ENCODE data around the gene CFAP210.

CFAP210 gene, protein sequence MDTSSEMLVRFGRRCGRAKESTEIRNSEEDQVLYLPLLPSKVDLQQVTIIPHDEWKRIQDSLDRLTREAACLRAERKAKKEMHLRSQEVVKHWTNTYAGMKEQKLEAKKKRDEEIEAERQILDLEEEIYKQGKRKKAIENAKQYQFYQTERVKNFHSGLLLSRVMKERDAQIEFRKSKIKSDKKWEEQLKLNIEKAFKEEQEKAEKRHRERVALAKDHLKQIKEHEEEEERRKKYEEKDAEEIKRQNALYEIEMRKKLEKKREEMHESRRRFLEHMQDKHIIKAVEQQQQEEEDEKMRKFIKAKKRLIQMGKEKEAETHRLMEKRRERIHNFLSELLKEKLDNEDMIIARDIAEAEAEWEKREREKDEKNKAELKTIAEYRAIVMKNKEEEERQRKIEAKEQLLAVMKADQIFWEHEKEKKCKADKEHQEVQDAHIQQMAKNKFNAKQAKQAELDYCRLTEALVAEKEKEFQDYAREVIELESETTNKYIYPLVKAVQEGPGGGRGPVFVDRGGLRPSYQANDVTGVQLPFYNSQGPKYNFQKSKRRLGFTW

DNA sequence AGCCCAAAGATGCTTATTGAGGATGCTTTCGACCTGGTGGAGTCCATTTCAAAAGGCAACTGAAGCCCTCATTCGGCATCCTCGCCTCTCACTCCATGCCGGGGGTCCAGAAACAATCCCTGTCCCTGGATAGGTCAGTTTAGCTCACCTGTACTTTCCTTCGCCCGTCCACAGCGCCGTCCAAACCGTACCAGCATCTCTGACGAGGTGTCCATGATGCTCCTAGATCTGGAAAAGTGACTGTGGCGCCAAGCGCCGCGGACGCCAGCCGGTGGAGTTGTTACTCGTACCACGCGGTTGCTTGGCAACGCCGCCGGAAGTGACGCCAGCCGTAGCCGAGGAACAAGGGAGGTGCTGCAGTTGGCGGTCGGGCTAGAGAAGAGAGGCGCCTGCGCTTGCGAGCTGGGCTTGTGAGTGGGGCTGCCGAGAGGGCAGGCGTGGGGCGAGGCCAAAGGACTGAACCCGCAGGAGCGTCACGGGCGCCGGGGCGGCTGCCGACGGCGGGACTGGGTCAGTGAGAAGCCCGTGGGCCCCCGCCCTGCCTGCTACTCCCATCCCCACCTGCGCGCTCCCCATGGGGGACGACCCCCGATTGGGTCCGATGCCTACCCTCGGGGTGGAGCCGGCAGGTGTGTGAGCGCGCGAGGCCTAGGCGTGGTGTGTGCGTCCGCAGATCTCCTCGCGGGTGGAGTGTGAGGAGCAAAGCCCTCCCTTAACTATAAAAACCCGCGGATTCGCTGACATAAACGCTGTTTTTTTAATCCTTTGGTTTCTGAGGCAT, at the start of gene CFAP210, which contains the start of gene PHOSPHO2:
TSS of gene CFAP210 (minus strand) at position 293 of the 781 bp plus-strand sequence. CDS start at position 215, 78 bp downstream.
TSS of gene PHOSPHO2 (plus strand) at position 357 of the 781 bp plus-strand sequence. CDS start 6,503 bp downstream, outside the sequence.
- DNase-seq: peak; percentile 78 to 94 (median 88)

DNA sequence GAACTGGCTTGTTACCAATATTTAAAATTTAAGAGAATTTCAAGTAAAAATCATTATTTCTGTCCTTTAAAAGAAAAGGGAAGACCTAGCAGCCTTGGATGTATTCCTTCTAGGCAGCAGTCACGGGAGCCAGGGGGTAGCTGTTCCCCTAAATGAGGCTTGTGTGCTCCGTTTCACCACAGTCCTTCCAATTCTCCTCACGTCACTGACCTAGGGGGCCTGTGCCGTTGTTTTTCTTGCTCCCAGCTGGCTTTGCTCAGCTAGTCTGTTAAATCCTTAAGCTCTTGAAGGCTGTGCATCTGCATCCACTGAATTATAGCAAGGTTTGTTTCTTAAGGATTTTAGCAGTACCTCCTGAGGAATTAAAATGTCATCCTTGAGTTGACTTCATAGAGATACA, 49.3 kb upstream of the CFAP210 start:
- DNase-seq: no peak

DNA sequence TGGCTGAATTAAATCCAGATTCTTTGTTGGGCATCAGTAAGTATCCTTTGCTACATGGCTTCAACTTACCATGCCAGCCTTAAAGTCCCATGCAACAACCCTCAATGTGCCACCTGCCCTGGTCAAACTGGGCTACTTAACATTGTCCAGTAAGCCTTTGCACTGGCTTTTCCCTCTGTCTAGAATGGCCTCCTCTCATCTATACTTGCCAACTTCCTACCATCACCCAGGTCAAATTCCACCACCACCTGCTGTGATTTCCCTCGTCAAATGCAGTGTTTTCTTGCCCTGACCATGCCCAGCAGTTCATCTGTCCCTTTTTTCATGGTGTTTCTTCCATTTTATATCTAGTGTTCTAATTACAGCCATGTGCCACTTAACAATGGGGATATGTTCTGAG, 45.1 kb upstream of the CFAP210 start:
- no peak for DNase-seq

DNA sequence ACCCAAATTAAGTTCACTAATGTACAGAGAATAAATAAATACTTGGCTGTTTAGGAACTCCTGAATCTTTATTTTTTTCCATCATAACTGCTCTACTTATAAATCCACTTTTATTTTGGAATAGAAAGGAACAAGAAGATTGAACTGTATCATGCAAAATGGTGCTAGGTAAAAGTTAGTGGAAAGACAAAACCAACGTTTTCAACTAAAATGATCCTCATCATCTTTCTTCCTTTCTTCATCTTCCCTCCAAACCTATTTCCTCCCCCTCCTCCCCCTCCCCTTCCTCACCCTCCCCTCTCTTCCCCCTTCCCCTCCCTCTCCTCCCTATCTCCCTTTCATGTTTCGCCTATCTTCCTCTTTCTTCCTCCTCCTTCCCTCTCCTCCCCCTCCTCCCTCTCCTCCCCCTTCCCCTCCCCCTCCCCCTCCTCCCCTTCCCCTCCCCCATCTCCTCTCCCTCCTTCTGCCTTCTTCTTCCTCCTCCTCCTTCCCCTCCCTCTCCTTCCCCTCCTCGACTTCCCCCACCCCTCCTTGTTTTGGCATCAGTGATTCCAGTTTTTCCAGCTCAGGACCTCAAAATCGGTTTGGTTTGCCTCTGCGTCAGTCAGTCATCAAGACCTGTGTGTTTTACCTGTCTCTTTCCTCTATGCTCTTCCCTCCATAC, 44.5 kb upstream of the CFAP210 start:
- no peak for DNase-seq

DNA sequence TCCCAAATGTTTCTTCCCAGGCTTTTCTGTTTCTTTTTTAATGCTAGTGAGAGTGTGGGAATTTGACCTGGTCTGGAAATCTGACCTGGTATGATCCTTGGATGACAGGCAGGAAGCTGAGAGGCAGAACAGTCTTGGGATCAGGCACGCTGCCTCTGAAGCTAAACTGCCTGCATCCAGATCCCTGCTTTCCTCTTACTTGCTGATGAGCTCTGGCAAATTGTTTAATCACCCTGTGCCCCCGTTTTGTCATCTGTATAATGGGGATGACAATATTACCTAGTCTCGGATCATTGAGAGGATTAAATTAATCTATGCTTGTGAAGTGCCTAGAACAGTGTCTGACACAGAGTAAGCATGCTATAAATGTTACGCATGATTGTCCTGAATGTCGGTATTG, 42.7 kb upstream of the CFAP210 start:
- no peak for DNase-seq

DNA sequence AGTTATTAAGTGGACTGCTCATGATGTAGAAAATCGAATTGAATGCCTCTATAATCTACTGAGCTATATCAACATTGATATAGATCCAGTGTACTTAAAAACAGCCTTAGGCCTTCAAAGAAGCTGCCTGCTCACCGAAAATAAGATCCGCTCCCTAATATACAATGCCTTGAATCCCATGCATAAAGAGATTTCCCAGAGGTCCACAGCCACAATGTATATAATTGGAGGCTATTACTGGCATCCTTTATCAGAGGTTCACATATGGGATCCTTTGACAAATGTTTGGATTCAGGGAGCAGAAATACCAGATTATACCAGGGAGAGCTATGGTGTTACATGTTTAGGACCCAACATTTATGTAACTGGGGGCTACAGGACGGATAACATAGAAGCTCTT, 41.4 kb upstream of the CFAP210 start:
- DNase-seq: no peak

DNA sequence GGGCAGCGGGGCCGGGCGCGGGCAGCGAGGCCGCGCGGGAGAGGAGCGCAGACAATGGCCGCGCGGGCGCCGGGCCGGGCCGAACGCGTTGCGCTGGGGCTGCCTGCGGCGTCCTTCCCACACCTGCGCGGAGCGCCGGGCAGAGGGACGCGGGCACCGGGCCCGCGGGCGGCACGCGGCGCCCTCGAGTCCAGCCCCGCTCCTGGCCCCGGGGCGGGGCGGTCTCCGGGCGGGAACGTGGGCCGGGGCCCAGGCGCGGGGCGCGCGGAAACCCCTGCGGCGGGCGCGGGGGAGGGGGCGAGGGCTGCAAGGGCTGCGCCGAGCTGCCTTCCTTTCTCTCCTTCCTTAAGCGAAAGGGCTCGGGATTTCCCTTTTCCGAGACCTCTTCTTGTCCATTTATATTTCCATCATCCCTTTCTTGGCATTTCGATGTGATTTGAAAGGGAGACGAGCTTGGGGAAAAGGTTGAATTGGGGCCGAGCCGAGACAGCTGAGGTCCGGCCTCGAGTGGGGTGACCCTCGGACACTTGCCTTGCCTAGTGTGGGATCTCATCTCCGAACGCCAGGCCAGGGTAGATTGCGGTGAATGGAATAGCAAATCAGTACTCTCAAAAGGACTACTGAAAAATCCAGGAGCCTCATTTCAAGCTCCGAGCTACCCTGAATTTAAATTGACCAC, 40.1 kb upstream of the CFAP210 start:
- peak; percentile 18 to 58 (median 41) for DNase-seq

DNA sequence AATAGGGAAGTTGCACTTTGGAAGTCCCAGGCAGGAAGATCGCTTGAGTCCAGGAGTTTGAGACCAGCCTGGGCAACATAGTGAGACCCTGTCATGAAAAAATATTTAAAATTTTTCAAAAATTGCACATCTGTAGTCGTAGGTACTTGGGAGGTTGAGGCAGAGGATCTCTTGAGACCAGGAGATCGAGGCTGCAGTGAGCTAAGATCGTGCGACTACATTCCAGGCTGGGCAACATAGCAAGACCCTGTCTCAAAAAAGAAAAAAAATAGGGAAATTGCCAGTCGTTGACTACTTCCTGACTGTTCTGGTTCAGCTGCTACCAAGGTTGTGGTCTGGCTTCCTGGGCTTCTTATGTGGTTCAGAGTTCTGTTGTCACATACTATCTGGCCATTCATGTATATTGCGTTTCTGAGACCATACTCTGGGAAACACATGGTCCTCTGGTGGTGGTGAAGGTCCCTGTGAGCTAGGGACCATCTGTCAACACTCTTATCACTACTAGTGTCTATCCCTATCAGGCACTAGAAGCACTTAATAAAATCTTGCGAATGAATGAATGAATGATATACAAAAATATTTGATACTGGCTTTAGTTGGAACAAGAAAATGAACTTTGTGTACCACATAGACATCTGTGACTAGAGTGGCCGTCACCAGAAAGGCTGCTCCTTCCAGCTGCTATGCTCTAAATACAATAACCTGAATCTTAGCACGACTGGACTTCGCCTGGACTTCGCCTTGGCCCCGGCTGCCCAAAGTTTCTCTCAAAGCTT, 38.6 kb upstream of the CFAP210 start:
- DNase-seq: no peak

DNA sequence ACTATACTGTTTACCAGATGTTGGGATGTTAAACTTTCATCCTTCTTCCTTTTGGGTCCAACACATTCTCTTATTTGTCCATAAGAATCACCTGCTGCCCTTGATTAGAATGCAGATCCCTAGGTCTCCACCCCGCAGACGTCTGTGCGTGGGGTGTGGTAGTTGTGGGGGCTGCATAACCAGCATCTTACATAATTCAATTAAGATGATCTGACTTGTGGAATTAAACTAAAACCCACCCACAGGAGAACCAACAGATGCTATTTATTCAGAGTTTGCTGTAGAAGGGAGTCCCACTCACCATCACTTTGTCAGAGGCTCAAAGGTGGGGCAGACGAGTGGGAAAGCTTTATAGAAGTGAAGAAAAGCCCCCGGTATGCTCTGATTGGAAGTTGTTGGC, 37.9 kb upstream of the CFAP210 start:
- DNase-seq: no peak

DNA sequence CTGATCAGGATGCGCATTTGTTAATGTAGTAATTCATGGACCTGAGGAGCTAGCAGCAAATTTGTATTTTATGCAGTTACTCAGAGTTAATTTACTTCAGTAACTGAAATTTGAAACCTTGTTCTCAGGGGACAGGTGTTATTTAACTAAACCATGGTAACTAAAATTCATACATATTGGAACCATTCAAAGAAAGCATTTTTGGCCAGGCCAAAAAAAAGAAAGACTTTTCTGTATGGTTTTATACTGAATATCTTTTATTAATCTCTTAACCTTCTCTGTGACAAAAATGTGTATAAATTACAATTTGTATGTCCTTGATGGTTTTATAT, 35.0 kb upstream of the CFAP210 start:
- DNase-seq: no peak

DNA sequence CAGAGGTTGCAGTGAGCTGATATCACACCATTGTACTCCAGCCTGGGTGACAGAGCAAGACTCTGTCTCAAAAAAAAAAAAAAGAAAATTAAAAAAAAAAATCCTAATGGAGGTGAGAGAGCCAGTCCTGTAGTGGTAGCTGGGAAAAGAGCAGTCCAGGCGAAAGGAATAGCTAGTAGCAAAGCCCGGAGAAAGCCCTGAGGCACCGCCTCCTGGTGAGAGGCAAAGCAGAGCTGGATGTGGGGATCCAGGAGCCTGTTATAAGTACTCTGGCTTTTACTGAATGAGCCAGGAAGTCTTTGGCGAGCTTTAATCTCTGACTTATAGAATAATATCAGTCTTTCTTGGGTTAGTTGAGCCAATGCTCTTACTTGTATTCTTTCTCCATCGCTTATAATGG, 32.9 kb upstream of the CFAP210 start:
- DNase-seq: no peak

DNA sequence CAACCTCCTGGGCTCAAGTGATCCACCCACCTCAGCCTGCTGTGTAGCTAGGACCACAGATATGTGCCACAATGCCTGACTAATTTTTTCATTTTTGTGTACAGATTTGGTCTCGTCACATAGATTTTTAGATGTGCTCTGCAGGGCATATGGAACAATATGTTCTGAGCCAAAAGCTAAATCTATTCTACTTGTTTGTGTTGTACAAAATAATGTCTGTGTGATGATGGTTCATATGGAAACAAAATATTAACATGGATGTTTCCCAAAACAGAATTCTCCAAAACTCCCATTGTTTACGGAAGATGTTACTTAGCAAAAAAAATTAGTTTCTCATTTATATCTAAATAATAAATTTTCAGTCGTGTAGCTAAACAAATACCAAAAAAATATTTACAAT, 26.8 kb upstream of the CFAP210 start:
- no peak for DNase-seq

DNA sequence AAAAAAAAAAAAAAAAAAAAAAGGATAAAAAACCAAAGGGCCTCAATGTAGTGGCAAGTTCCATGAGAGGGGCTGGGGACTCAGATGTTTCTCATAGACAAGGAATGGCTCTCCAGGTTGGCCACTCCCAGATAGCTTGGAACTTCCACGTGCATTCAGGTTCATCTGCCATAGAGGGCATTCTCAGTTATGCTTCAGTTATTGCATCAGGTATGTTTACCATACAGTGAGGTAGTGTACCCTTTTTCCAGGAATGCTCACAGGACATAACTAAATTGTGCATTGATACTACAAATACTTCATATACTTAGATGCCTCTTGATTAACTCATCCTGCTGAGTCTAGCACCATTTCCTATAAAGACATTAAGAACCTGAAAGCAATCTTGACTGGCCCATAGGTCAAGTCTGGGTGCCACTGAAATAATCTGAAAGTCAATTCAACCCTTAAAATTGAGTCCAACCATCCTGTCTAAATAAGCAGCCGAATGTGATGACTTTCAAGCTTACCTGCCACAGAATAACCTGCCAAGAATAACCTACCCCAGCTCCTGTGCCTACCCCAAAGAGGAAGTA, 24.8 kb upstream of the CFAP210 start:
- no peak for DNase-seq

DNA sequence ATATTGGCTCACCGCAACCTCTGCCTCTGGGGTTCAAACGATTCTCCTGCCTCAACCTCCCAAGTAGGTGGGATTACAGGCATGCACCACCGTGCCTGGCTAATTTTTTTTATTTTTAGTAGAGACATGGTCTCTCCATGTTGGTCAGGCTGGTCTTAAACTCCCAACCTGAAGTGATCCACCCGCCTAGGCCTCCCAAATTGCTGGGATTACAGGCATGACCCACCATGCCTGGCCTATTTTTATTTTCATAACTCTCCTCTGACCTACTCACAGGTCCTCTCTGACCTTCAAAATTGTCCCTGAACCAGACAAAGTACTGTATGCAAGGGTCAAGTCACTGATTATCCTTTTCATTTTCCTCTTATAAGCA, 23.5 kb upstream of the CFAP210 start:
- no peak for DNase-seq

DNA sequence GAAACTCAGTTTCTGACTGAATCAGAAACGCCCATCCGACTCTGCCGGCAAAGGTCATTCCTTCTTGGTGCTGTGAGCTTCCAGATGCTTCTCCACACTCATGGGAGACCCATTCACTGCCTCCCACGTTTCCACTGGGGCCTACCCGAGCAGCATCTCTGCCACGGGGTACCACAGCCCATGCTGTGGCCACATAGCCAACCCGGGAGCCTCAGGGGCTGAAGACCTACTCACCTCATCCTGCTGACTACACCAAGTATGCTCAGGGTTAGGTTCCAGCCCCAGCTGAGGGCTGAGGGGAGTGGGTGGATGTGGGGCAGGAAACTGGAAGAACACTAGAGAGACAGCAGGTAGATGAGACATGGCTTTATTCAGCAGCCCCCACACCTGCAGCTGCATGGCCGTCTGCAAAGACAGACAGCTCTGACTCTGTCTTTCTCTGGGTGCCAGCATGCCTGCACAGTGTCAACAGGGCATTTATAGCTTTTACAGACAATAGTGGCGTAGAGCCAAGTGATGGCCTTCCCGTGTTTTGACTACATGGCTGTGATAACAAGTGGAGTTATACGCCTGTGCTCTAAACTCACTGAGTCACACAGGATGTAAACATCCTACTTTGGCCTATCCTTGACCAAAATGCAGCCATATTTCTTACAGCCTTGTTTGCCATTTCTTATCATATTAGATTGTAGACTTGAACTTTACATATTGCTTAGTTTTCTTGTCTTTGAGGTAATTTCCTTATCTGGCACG, 22.9 kb upstream of the CFAP210 start:
- peak in 1 of 3 experiments; percentile 33 for DNase-seq

DNA sequence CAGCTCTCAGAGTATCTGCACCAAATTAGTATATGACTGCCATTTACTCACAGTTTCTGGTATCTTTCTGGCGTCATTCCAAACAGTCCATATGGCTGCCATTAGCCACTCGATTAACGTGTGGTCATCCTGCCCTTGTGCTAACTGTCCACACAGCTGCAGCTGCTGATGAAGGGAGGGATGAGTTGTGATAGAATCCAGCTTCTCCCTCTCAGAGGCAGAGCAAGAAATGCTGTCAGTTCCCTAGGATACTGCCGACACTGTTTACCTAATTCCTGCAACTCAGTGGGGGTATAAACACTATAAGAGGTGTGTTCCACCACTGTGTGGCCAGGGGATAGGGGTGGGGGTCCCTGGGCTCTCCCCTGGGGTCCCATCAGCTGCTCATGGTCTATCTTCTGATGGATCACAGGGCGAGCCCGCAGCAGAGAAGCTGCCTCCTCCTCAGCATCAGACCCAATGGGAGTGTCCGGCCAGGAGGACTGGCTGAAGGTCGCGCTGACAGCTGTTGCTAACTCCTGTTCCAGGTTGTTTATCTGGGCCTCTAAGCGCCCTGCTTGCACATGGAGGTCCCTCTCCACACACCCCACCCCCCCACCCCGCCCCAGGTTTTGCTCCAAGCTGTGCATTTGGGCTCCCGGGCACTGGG, 22.2 kb upstream of the CFAP210 start:
- DNase-seq: peak in 2 of 3 experiments; percentile 14 to 67

DNA sequence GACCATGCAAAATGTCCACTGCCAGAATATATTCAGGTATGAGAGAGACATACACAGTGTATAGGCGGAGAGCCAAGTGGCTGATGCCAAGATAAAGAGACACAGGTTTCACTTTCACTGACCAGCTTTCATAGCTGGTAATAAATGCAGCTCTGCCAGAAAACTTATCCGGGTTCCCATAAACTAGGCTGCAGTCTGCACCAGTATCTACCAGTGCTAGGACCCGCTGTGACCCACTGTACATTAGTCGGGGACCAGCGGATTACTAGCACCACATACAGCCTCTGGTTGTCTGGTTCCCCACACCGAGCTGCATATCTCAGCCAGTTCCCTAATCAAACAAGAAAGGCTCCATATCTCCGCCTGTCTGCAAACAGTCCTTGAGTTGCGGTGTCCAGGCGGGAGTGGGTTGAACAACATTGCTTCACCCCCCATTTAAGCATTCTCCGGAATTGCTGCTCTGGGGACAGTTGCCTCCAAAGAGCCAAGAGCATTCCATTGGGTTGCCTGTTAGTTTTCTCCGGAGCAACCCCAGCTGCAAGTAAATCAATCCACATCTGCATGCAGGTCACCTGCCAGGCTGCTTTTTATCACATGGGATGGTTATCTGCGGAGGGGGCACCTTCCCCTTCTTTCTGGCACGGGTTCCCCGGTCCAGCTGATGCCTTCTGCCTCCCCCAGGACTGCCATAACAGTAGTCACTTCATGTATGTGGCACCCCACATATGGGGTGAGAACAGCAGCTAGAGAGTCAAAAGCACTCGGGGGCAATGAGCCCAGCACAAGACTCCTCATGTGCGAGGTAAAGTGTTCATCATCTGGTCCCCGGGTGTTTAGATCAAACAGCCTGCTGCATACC, 21.4 kb upstream of the CFAP210 start:
- peak in 1 of 3 experiments; percentile 12 for DNase-seq

DNA sequence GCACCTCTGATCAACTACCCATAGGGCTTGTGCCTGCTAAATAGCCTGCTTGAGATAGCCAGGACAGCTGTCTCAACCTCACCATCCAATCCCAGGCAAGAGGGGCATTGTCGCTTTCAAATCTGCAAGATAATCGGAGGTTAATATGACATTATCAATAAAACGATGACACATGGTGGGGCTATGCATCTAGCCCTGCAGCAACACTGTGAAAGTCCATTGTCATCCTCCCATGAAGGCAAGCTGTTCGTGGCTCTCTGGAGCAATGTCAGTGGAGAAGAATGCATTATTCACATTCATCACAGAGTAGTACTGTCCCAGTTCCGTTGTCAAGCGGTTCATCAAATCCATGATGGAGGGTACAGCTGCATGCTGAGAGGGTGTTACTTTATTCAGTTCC, 20.5 kb upstream of the CFAP210 start:
- DNase-seq: no peak

DNA sequence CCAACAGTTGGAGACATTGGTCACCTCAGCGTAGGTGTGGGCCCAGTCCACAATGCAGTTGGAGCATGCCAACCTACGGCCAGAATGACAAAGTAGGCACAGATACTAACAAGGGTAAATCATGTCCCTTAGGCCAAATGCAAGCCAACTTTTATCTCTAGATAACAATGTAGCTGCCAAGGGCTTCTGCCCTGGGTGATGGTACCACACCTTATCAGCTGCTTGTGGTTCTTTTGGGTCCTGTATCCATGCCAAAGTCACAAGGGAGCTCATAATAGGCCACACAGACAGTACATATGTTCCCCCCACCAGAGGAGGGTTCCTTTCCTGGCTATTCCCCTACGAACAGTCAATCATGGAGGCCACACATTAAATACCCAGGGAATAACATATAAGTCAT, 19.1 kb upstream of the CFAP210 start:
- no peak for DNase-seq
